Spinal cord (tissue), 10 donors: ENCODE measurements around the gene SLC25A24. TPM values are rescaled to one million over a fixed set of nuclear protein-coding genes. Genes with fewer than 3 reads are reported as not detected.
"Not testable (repeated sequence)": the region's sequence is repeated elsewhere in the genome, so short reads cannot be mapped to it uniquely, and the experiment has no call there.

Experiments used
- DNase-seq, 6 donors: peaks; one replicate each; pipeline versions ENCODE4 v3.0.0 to v3.0.0-alpha.2; 2013 to 2015; ENCODE audit warnings: low spot score in 6 of 6, low read depth in 4 of 6
- H3K27ac ChIP-seq: one replicate; pipeline ENCODE4 v1.5.1; 2013; ENCODE audit warnings: low read depth, low read length, control low read depth
- H3K27me3 ChIP-seq: one replicate; pipeline ENCODE4 v1.6.1; 2013; ENCODE audit warnings: low read length; ENCODE audit not compliant: control insufficient read depth, insufficient read depth
- H3K36me3 ChIP-seq: one replicate; pipeline ENCODE4 v1.6.1; 2013; ENCODE audit warnings: low read length; ENCODE audit not compliant: control insufficient read depth, insufficient read depth
- H3K4me1 ChIP-seq: one replicate; pipeline ENCODE4 v1.6.1; 2013; ENCODE audit warnings: low read length; ENCODE audit not compliant: control insufficient read depth, insufficient read depth
- H3K4me3 ChIP-seq: one replicate; pipeline ENCODE4 v1.5.1; 2013; ENCODE audit warnings: low read depth, low read length, control low read depth
- H3K9me3 ChIP-seq: one replicate; pipeline ENCODE4 v1.6.1; 2013; ENCODE audit warnings: low read length; ENCODE audit not compliant: control insufficient read depth, insufficient read depth
- WGBS: methylation state at CpG from one replicate; pipeline ENCODE4 v1.1.5; 2013; ENCODE audit warnings: missing lambda C conversion rate; ENCODE audit not compliant: insufficient coverage; 5-methylcytosine and 5-hydroxymethylcytosine counted together
- polyA plus RNA-seq, 2 donors: library from polyadenylated mRNA; unstranded; fragments of 120-200 nt; gene quantifications; one replicate each; pipeline ENCODE4 v1.2.1, GENCODE V29; 2013; ENCODE audit not compliant: insufficient read length in 2 of 2
- total RNA-seq, 2 donors: library from RNA; depleted of rRNA in 1 of 2; stranded (reverse); fragments of 120-200 nt in 1 of 2; fragments of >200 nt in 1 of 2; gene quantifications; one replicate each; pipeline versions ENCODE4 v1.2.3 to v1.2.4, GENCODE V29; 2013 to 2014
- donor health status: healthy.

Gene SLC25A24
- total and polyA plus RNA-seq, 4 donors: 10.7 to 34.8 (median 20.7) TPM

DNA sequence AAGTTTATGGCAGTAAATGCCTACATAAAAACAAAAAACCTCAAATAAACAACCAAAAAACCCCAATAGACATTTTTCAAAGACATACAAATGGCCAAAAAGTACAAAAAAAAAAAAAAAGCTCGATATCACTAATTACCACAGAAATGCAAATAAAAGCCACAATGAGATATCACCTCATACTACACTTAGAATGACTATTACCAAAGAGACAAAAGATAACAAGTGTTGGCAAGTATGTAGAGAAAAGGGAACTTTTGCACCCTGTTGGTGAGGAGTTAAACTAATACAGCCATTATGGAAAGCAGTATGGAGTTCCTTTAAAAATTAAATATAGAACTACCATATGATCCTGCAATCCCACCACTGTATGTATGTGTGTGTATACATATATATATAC is 21.1 kb downstream of the SLC25A24 start:
- peaks cover 22% of the 10 kb centered on the region for H3K9me3 ChIP-seq
- no peaks in the 10 kb centered on the region for H3K4me1 ChIP-seq
- no peak for DNase-seq
- no peak overlapping the region for H3K4me3 ChIP-seq
- peaks cover 9% of the 10 kb centered on the region for H3K36me3 ChIP-seq
- H3K27me3 ChIP-seq: no peaks in the 10 kb centered on the region
- no peak overlapping the region for H3K27ac ChIP-seq
- WGBS: no CpG with 5 or more reads among the region's 1 CpG

DNA sequence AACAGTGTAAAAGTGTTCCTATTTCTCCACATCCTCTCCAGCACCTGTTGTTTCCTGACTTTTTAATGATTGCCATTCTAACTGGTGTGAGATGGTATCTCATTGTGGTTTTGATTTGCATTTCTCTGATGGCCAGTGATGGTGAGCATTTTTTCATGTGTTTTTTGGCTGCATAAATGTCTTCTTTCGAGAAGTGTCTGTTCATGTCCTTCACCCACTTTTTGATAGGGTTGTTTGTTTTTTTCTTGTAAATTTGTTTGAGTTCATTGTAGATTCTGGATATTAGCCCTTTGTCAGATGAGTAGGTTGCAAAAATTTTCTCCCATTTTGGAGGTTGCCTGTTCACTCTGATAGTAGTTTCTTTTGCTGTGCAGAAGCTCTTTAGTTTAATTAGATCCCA is 37.7 kb downstream of the SLC25A24 start:
- H3K36me3 ChIP-seq, H3K4me1 ChIP-seq, H3K9me3 ChIP-seq, H3K27ac ChIP-seq, H3K27me3 ChIP-seq, DNase-seq, H3K4me3 ChIP-seq: not testable (repeated sequence)
- WGBS: no CpG with 5 or more reads among the region's 1 CpG

DNA sequence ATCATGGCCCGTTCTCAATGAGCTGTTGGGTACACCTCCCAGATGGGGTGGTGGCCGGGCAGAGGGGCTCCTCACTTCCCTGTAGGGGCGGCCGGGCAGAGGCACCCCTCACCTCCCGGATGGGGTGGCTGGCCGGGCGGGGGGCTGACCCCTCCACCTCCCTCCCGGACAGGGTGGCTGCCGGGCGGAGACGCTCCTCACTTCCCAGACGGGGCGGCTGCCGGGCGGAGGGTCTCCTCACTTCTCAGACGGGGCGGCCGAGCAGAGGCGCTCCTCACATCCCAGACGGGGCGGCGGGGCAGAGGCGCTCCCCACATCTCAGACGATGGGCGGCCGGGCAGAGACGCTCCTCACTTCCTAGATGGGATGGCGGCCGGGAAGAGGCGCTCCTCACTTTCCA is 40.2 kb downstream of the SLC25A24 start:
- H3K27ac ChIP-seq, H3K9me3 ChIP-seq, H3K4me3 ChIP-seq, H3K27me3 ChIP-seq, DNase-seq, H3K4me1 ChIP-seq: not testable (repeated sequence)
- peaks cover 12% of the 10 kb centered on the region for H3K36me3 ChIP-seq
- no CpG with 5 or more reads among the region's 30 CpGs for WGBS

DNA sequence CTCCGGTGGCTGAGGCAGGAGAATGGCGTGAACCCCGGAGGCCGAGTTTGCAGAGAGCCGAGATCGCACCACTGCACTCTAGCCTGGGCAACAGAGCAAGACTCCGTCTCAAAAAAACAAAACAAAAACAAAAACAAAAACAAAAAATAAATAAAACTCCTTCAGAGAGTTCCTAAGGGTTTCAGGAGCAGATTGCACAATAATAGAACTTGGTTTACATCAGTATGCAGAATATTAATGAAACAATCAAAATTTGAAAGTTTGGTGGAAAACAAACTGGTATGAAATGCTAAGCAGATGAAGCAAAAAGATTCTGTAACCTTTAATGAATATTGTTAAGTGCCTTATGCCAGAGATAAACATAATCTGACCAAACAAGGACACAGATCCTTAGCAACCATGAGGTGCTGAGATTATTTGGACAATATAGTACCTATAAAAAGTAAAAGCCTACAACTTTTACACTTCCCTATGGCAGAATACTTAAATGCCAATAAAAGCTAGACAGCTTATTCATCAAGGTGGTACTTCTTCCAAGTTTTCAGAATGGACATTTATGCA is 41.2 kb downstream of the SLC25A24 start:
- peaks cover 12% of the 10 kb centered on the region for H3K36me3 ChIP-seq
- H3K4me1 ChIP-seq: no peaks in the 10 kb centered on the region
- H3K27me3 ChIP-seq: no peaks in the 10 kb centered on the region
- no peak for DNase-seq
- WGBS: 85% methylated on average over 4 of the region's 7 CpGs
- H3K27ac ChIP-seq: no peak overlapping the region
- no peak overlapping the region for H3K4me3 ChIP-seq
- no peaks in the 10 kb centered on the region for H3K9me3 ChIP-seq

DNA sequence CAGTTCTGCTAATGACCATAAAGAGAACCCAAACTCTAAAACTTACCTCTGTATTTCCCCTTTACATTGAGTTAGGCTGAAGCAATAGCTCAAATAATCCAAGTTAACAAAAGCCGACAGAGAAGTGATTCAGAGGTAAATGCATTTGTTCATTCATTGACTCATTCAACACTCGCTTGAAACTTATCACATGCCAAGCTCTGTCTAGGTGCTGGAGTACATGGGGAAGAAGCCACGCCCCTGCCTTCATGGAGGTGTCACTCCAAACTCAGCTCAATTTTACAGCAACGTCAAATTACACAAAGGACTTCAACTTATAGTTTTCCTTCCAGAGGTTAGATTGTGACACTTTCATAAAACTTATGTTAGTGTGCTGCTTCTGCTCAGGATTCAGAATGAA is 45.8 kb downstream of the SLC25A24 start:
- no peak for DNase-seq
- Histone ChIP-seq H3K27me3 (no peaks in the 10 kb centered on the region), H3K9me3 (no peaks in the 10 kb centered on the region), H3K4me3 (no peak overlapping the region), H3K4me1 (no peaks in the 10 kb centered on the region), H3K36me3 (peaks cover 9% of the 10 kb centered on the region), H3K27ac (no peak overlapping the region)
- WGBS: 100% methylated on average over 1 of the region's 4 CpGs

DNA sequence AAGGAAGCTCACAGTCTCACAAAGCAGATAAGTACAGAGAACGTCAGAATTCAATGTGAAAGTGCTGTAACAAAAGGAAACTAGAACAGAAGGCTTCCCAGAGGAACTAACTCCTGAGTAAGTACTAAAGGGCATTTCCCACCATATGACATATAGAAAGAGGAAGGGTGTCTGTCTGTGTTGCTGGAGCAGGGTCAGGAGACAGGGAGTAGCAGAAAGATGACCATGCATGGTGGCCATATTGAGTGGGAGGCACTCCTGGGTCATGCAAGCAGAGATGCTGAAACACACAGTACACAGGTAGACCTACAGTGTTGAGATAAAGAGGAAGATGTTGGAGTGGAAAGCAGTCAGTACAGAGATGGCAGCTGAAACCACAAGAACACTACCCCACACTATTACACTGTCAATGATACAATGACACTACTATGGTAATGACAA is 47.3 kb downstream of the SLC25A24 start:
- H3K36me3 ChIP-seq: peaks cover 9% of the 10 kb centered on the region
- H3K4me3 ChIP-seq: no peak overlapping the region
- H3K9me3 ChIP-seq: no peaks in the 10 kb centered on the region
- no peak for DNase-seq
- WGBS: 80% methylated on average over 1 of the region's 1 CpG
- H3K27ac ChIP-seq: no peak overlapping the region
- no peaks in the 10 kb centered on the region for H3K27me3 ChIP-seq
- no peaks in the 10 kb centered on the region for H3K4me1 ChIP-seq

DNA sequence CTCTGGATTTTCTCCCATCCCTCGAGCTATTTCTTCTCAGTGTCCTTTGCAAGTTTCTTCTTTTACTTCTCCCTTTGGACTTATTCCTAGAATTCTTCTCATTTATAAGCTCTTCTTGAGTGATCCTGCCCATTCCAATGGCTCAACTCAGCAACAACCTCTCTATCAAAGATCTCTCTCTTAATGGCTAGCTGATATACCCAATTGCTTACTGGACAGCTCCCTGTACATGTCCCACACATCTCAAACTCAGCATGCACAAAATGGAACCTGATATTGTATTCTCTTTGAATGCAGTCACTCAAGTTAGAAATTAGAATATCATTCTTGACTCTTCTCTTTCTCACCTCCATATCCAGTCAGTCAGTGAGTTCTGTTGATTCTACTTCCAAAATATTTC is 48.6 kb downstream of the SLC25A24 start:
- H3K36me3 ChIP-seq: peaks cover 10% of the 10 kb centered on the region

DNA sequence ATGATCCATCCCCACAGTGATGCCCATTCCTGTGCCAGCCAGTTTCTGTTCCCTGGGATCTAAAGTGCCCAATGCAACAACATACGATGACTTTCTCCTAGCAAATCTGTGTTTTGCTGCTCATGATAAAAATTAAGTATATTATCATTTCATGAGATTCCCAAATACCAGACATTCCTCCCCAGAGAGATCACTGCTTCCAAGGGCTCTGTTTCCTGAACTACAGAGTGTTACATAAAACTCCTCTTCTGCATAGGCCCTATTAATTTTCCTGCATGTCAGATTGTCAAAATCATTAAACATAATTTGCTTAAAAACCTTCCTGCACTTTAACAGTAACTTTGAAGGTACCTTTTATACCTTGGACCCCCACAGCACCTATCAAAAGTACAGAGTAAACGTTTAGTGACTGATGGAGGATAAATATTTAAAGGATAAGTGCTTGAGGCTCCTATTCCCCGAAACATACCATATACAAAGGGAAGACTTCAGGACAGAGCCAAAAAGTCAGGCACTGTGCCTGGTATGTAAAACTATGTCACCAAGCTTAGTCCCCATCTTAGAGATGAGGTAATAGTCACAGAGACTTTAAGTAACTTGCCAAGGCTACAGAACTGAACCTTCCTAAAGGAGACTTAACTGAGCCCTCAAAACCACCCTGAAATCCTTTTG is 50.2 kb downstream of the SLC25A24 start:
- Histone ChIP-seq H3K27ac (no peak overlapping the region), H3K36me3 (peaks cover 8% of the 10 kb centered on the region), H3K4me3 (no peak overlapping the region), H3K9me3 (no peaks in the 10 kb centered on the region), H3K4me1 (no peaks in the 10 kb centered on the region), H3K27me3 (no peaks in the 10 kb centered on the region)
- no CpG with 5 or more reads among the region's 3 CpGs for WGBS
- no peak for DNase-seq

More for the DNA sequence above, 48.6 kb downstream of the SLC25A24 start:
- Histone ChIP-seq H3K27me3 (no peaks in the 10 kb centered on the region), H3K27ac (no peak overlapping the region), H3K4me3 (no peak overlapping the region), H3K4me1 (no peaks in the 10 kb centered on the region), H3K9me3 (no peaks in the 10 kb centered on the region)
- no peak for DNase-seq
- 92% methylated on average over 1 of the region's 1 CpG for WGBS

DNA sequence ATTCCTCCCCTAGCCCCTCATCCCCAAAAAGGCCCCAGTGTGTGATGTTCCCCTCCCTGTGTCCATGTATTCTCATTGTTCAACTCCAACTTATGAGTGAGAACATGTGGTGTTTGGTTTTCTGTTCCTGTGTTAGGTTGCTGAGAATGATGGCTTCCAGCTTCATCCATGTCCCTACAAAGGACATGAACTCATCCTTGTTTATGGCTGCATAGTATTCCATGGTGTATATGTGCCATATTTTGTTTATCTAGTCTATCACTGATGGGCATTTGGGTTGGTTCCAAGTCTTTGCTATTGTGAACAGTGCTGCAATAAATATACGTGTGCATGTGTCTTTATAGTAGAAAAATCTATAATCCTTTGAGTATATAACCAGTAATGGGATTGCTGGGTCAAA is 55.6 kb downstream of the SLC25A24 start:
- DNase-seq, H3K27ac ChIP-seq, H3K9me3 ChIP-seq, H3K4me1 ChIP-seq, H3K4me3 ChIP-seq, H3K27me3 ChIP-seq, H3K36me3 ChIP-seq: not testable (repeated sequence)
- WGBS: no CpG with 5 or more reads among the region's 1 CpG

DNA sequence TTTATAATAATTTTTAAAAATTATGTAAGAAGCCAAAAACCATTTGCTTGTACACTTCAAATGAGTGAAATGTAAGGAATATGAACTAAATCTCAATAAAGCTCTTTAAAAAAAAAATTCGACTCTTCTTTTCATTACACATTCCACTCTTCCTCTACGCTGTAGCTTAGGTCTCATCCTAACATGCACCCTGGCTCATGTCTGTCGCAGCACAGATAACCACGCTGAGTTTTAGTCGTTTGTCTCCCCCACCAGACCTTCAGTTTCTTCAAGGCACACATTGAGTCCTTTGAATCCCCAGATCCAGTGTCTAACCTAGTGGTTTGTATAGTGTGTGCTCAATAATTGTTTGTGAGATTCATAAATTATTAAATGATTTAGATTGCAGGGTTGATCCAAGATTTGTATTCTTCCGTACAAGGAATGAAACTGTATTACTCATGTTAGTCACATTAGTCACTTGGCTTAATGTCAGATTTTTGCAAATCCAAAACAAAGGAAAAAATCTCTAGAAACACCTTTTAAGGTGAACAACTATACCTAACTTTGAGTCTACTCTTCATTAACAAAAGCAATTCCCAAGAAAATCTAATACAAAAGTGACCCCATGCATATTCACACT is 57.3 kb downstream of the SLC25A24 start:
- no peaks in the 10 kb centered on the region for H3K9me3 ChIP-seq
- DNase-seq: no peak
- 100% methylated on average over 2 of the region's 6 CpGs for WGBS
- H3K4me3 ChIP-seq: no peak overlapping the region
- H3K36me3 ChIP-seq: peaks cover 2% of the 10 kb centered on the region
- no peaks in the 10 kb centered on the region for H3K4me1 ChIP-seq
- H3K27ac ChIP-seq: no peak overlapping the region
- no peaks in the 10 kb centered on the region for H3K27me3 ChIP-seq
